Measurements from ENCODE around the gene REG4.

DNA sequence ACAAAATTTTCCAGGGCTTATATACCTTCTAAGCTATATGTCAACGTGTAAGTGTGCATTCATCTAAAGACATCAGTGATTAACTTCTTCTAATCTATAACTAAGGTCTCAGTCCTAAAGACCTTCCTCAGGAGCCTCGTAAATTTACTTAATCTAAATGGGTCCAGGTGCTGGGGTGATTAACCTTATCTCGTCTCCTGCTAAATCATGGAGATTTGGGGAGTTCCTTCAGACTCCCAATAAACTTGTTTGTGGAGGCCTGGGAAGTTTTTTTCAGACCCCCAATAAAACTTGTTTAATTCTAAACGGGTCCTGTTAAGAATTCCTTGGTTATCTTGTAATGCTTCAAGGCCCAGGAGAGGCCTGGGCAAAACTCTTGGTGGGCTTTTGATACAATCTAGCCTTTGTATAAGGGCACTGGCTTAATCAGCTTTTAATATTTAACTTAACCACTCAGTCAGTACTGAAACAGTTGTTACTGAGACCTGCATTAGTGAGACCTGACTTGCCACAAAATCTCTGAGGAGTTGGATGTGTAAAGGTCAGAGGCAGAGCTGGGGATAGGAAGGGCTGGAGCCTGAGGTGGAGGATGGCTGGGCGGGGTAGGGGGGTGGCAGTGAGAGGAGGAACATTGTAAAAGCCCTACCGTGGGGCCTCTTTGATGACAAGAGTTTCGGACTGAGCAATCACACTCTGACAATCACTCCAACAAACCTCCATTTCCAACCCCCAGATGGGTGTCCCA is 36.3 kb downstream of the REG4 start:
- TF ChIP-seq CTCF (IDR thresholded peaks at IDR 0.05; ENCODE audit: low read depth, low read length) = no peak
- no peak for TF ChIP-seq POLR2A (IDR thresholded peaks at IDR 0.05; ENCODE audit: extremely low read depth, insufficient read length)
- TF ChIP-seq, protein P1, sequence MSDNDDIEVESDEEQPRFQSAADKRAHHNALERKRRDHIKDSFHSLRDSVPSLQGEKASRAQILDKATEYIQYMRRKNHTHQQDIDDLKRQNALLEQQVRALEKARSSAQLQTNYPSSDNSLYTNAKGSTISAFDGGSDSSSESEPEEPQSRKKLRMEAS (IDR thresholded peaks at IDR 0.05; ENCODE audit: low read depth, low read length) = no peak

Data from NB4 (cell line).